PC-9 (cell line): Measurements from ENCODE around the gene TES. TPM values are rescaled to one million over a fixed set of nuclear protein-coding genes. Genes with fewer than 3 reads are reported as not detected.

Source experiments
- BruUV-seq: library from RNA; stranded (reverse); fragments of 400-500 nt; replicated peaks from 2 replicates; lab custom pipeline; 2021; lab: Mats Ljungman, UMichigan
- CTCF ChIA-PET: fragments of 300-600 bp; sonication (Branson Sonifier 250); formaldehyde crosslinking; loops from one replicate; lab custom pipeline; 2022; ENCODE audit warnings: antibody characterized with exemption; lab: Charles Lee
- POLR2A ChIA-PET: fragments of 300-600 bp; sonication (Branson Sonifier 250); formaldehyde crosslinking; loops from one replicate; lab custom pipeline; 2022; ENCODE audit warnings: antibody characterized with exemption; ENCODE audit not compliant: unreplicated experiment; lab: Charles Lee
- DNase-seq, 2 experiments: peaks; one replicate each; pipeline versions ENCODE4 v3.0.0 to v3.0.0-alpha.2; 2015 to 2022; ENCODE audit warnings: mixed read lengths in 1 of 2
- H2AFZ ChIP-seq: fragments of 200-600 bp; sonication (generic); 2 replicates; pipeline ENCODE4 v1.8.1; 2017; ENCODE audit warnings: antibody characterized with exemption
- H3F3A ChIP-seq: fragments of 200-600 bp; sonication (generic); 2 replicates; pipeline ENCODE4 v1.8.1; 2017; ENCODE audit warnings: antibody characterized with exemption, mild to moderate bottlenecking, low read depth; ENCODE audit not compliant: insufficient read depth
- H3K27ac ChIP-seq: fragments of 200-600 bp; sonication (generic); 2 replicates; pipeline ENCODE4 v1.6.1; 2016; ENCODE audit warnings: mixed run types
- H3K27me3 ChIP-seq: fragments of 200-600 bp; sonication (generic); 2 replicates; pipeline ENCODE4 v1.6.1; 2016; ENCODE audit warnings: low read depth, mixed run types; ENCODE audit not compliant: insufficient read depth
- H3K36me3 ChIP-seq: fragments of 200-600 bp; sonication (generic); 2 replicates; pipeline ENCODE4 v1.6.1; 2016; ENCODE audit warnings: low read depth, mixed run types
- H3K4me1 ChIP-seq: fragments of 200-600 bp; sonication (generic); replicated peaks from 2 replicates; pipeline ENCODE4 v1.6.1; 2016; ENCODE audit warnings: mixed run types; ENCODE audit not compliant: insufficient read depth
- H3K4me2 ChIP-seq: fragments of 200-600 bp; sonication (generic); 2 replicates; pipeline ENCODE4 v1.6.1; 2017; ENCODE audit warnings: mixed run types
- H3K4me3 ChIP-seq: fragments of 200-600 bp; sonication (generic); 2 replicates; pipeline ENCODE4 v1.6.1; 2016; ENCODE audit warnings: mixed run types
- H3K79me2 ChIP-seq: fragments of 200-600 bp; sonication (generic); 2 replicates; pipeline ENCODE4 v1.6.1; 2017; ENCODE audit warnings: low read depth, mixed run types
- H3K9me2 ChIP-seq: fragments of 200-600 bp; sonication (generic); 2 replicates; pipeline ENCODE4 v1.8.1; 2017; ENCODE audit warnings: mild to moderate bottlenecking; ENCODE audit not compliant: insufficient read depth
- H3K9me3 ChIP-seq: fragments of 200-600 bp; sonication (generic); 2 replicates; pipeline ENCODE4 v1.8.1; 2016; ENCODE audit warnings: low read depth; ENCODE audit not compliant: insufficient read depth
- H4K20me1 ChIP-seq: fragments of 200-600 bp; sonication (generic); 2 replicates; pipeline ENCODE4 v1.8.1; 2017; ENCODE audit not compliant: insufficient read depth
- EZH2 ChIP-seq: fragments of 200-600 bp; sonication (generic); IDR thresholded peaks from 2 replicates; pipeline ENCODE4 v1.8.0; 2017; ENCODE audit warnings: antibody characterized with exemption, low read depth
- intact Hi-C: fragments of 100-400 bp; cut with micrococcal nuclease; formaldehyde crosslinking; loops from one replicate; pipeline ENCODE4 v1.10.0; 2022; ENCODE audit not compliant: unreplicated experiment
- total RNA-seq: library from RNA; stranded (reverse); gene quantifications from 2 replicates; pipeline ENCODE4 v1.2.3, GENCODE V29; 2021
- TF ChIP-seq, protein P1 (sequence below): fragments of 200-600 bp; sonication (generic); conservative IDR thresholded peaks from 2 replicates; pipeline ENCODE4 v1.6.1; 2017; ENCODE audit warnings: mixed run types, antibody characterized with exemption, mild to moderate bottlenecking, moderate library complexity

Gene TES
- total RNA-seq, 1 experiment from 2014 or later: 210 TPM

DNA sequence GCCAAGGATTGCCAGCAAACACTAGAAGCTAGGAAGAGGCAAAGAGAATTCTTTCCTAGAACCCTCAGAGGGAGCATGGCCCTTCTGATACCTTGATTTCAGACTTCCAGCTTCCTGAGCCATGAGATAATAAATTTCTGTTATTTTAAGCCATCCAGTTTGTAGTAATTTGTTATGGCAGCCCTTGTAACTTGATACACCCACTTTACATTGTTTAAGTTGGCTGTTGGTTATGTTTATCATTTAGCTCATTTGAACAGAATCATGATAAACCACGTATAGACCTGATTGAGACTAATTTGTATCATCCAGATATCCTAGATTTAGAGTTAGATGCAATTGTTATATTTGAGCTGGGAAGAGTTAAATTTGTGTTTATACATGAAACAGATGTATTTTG lies 9.4 kb upstream of the TES start:
- no peaks in the 10 kb centered on the region for H3F3A ChIP-seq
- TF ChIP-seq, protein P1, sequence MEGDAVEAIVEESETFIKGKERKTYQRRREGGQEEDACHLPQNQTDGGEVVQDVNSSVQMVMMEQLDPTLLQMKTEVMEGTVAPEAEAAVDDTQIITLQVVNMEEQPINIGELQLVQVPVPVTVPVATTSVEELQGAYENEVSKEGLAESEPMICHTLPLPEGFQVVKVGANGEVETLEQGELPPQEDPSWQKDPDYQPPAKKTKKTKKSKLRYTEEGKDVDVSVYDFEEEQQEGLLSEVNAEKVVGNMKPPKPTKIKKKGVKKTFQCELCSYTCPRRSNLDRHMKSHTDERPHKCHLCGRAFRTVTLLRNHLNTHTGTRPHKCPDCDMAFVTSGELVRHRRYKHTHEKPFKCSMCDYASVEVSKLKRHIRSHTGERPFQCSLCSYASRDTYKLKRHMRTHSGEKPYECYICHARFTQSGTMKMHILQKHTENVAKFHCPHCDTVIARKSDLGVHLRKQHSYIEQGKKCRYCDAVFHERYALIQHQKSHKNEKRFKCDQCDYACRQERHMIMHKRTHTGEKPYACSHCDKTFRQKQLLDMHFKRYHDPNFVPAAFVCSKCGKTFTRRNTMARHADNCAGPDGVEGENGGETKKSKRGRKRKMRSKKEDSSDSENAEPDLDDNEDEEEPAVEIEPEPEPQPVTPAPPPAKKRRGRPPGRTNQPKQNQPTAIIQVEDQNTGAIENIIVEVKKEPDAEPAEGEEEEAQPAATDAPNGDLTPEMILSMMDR: no peak
- no peak for TF ChIP-seq EZH2
- H3K27ac ChIP-seq: no peak overlapping the region
- ChIA-PET CTCF (no interaction called here), POLR2A (interaction anchor here (0.6 to 0.7 kb wide), 2 partner anchors 20 to 31 kb away, joined by 3 read pairs; no protein-coding TSS in a partner anchor)
- H3K27me3 ChIP-seq: no peaks in the 10 kb centered on the region
- no peak for DNase-seq
- no peak overlapping the region for H3K4me2 ChIP-seq
- no peak overlapping the region for H3K4me3 ChIP-seq
- no peak overlapping the region for H2AFZ ChIP-seq
- no peaks in the 10 kb centered on the region for H3K9me2 ChIP-seq
- H3K36me3 ChIP-seq: no peaks in the 10 kb centered on the region
- intact Hi-C loops: no loop called here
- no TSS peak for BruUV-seq
- no peaks in the 10 kb centered on the region; the same call in 1 of the 2 replicates for H3K9me3 ChIP-seq
- no peaks in the 10 kb centered on the region for H3K79me2 ChIP-seq
- H4K20me1 ChIP-seq: no peaks in the 10 kb centered on the region
- no peaks in the 10 kb centered on the region for H3K4me1 ChIP-seq

DNA sequence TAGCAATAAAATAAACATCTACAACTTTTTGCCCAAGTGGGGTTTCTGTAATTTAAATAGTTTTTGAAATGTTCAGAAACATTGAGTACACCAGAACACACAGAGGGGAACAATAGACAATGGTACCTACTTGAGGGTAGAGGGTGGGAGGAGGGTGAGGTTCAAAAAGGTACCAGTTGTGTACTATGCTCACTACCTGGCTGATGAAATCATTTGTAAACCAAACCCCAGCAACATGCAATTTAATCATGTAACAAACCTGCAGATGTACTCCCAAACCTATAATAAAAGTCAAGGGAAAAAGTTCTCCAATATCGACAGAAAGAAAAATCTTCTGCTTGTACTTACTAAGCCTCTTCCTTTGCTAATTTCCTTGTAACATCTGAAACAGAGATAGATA lies 4.2 kb upstream of the TES start:
- Histone ChIP-seq H4K20me1 (no peaks in the 10 kb centered on the region), H3K36me3 (no peaks in the 10 kb centered on the region), H3K9me3 (no peaks in the 10 kb centered on the region), H3K4me2 (no peak overlapping the region), H3K27ac (no peak overlapping the region), H3F3A (peaks cover 13% of the 10 kb centered on the region), H2AFZ (no peak overlapping the region), H3K4me3 (no peak overlapping the region), H3K27me3 (no peaks in the 10 kb centered on the region), H3K4me1 (0 out of 2 replicates have a peak, but pooled peaks cover 7% of the 10 kb centered on the region), H3K79me2 (peaks cover 5% of the 10 kb centered on the region), H3K9me2 (no peaks in the 10 kb centered on the region)
- ChIA-PET CTCF (no interaction called here), POLR2A (interaction anchor here (0.6 kb wide), 1 partner anchor 10 kb away, joined by 3 read pairs; no protein-coding TSS in a partner anchor)
- TF ChIP-seq, protein P1: no peak
- TF ChIP-seq EZH2: no peak
- intact Hi-C loops: no loop called here
- BruUV-seq: no TSS peak
- no peak for DNase-seq

DNA sequence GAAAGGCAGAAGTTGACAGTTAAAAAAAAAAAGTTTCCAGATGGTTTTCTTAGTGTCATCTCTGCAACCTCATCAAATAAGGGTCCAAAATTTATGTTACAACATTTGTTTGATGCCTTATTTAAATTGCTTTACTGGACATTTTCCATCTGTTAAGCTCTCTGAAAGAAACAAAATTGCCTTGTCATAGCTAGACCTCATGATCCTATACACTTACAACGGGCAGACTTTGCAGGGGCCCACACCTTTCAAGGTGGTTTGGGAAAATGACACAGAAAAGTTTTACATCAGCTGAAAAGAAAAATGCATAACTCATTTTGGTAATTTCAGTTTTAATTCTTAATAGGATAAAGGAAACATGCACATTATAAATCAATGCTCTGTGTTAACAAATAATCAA lies 1.4 kb upstream of the TES start:
- no peak overlapping the region for H3K4me3 ChIP-seq
- H3K4me2 ChIP-seq: no peak overlapping the region
- peaks cover 28% of the 10 kb centered on the region for H3F3A ChIP-seq
- TF ChIP-seq, protein P1: no peak
- no peak for TF ChIP-seq EZH2
- peaks cover 23% of the 10 kb centered on the region for H3K4me1 ChIP-seq
- H3K27me3 ChIP-seq: no peaks in the 10 kb centered on the region
- H2AFZ ChIP-seq: no peak overlapping the region
- intact Hi-C loops: no loop called here
- no peaks in the 10 kb centered on the region for H3K9me2 ChIP-seq
- peaks cover 31% of the 10 kb centered on the region for H3K79me2 ChIP-seq
- no peak overlapping the region for H3K27ac ChIP-seq
- CTCF ChIA-PET: no interaction called here
- DNase-seq: no peak
- peaks cover 18% of the 10 kb centered on the region; the same call in 1 of the 2 replicates for H3K36me3 ChIP-seq
- POLR2A ChIA-PET: interaction anchor here (0.5 kb wide), 1 partner anchor 1402 kb away, joined by 5 read pairs; no protein-coding TSS in a partner anchor
- no TSS peak for BruUV-seq
- no peaks in the 10 kb centered on the region for H3K9me3 ChIP-seq
- H4K20me1 ChIP-seq: peaks cover 4% of the 10 kb centered on the region; the same call in 1 of the 2 replicates
